Measurements from ENCODE around the gene CCDC102A. TPM values are rescaled to one million over a fixed set of nuclear protein-coding genes. Genes with fewer than 3 reads are reported as not detected.

Gene CCDC102A
- total and polyA plus RNA-seq, 2 donors (not counting 3 experiments of a cell fraction or from before 2014, with no cell fraction given): 7.8 to 12.2 TPM

DNA sequence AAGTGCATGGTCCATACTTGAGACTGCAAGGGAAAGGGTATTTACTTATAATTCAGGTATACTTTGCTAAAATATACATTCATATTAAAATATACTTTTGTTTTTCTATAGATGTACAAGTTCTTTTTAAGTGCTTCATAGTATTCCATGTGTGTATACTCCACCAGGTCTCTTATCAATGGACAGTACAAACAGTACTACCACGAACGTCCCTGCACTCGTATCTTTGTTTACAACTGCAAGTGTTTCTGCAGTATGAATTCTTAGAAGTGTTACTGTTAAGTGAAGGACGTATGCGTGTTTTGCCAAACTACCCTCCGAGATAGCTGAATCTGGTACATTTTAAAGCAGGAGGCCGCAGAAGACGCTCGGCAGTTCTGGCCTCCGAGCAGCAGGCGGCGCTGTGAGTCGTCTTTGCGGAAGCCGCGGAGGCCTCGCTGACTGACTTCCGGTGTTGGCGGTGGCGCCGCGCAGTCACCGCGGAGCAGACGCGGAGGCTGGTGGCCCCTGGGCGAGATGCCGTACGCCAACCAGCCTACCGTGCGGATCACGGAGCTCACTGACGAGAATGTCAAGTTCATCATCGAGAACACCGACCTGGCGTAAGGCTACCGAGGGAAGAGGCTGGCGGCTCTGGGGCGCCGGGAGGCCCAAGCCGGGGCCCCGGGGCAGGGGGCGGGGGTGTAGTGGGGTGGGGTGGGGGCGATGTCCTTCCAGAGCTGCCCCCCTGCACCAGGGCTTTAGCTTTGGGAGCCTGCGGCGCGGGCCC, 74.0 kb downstream of the CCDC102A start, which contains the start of gene POLR2C:
POLR2C (plus strand) TSS at position 471 of the 769 bp plus-strand sequence; CDS start at position 517, 46 bp downstream.
- Histone ChIP-seq H3K9me3 (replicated peaks; ENCODE audit: control insufficient read depth, insufficient read depth, low read length) (no peaks in the 10 kb centered on the region), H3K4me3 (replicated peaks in 1 of 3; ENCODE audit: insufficient read depth in 1 of 3, low read depth in 1 of 3, low read length in 3 of 3) (peak within 1 kb of the TSS; percentile 59 to 85 (median 79)), H3K9me1 (replicated peaks; ENCODE audit: control insufficient read depth, extremely low read depth, insufficient read depth, low read length) (no peaks in the 10 kb centered on the region), H4K20me1 (replicated peaks; ENCODE audit: control insufficient read depth, extremely low read depth, insufficient read depth, low read length) (no peaks in the 10 kb centered on the region), H3K4me2 (ENCODE audit: insufficient read depth, low read length) (peak within 1 kb of the TSS; percentile 87), H3K27ac (ENCODE audit: insufficient read depth, low read depth, low read length) (peak within 1 kb of the TSS; percentile 38), H3K9ac (replicated peaks; ENCODE audit: extremely low read depth, insufficient read depth, low read length) (peak within 1 kb of the TSS; percentile 72), H3K27me3 (ENCODE audit: control insufficient read depth in 2 of 2, insufficient read depth in 2 of 2, low read length in 2 of 2) (no peaks in the 10 kb centered on the region), H2AFZ (ENCODE audit: low read depth, low read length) (peak within 1 kb of the TSS; percentile 67), H3K79me2 (ENCODE audit: control insufficient read depth, insufficient read depth, low read length) (peaks cover 18% of the 10 kb centered on the region), H3K4me1 (ENCODE audit: control insufficient read depth, extremely low read depth, insufficient read depth, low read length) (peaks cover 6% of the 10 kb centered on the region), H3K36me3 (ENCODE audit: control insufficient read depth in 2 of 2, extremely low read depth in 1 of 2, insufficient read depth in 2 of 2, low read length in 2 of 2) (peaks cover 3 to 45% of the 10 kb centered on the region in 2 experiments)
- ChIA-PET CTCF (interaction anchor here (0.6 to 4.1 kb wide), 21 partner anchors 9 to 75 kb away, joined by 3 to 40 read pairs (median 4); partner anchors contain the start of genes CCDC102A, CIAPIN1 and COQ9), POLR2A (interaction anchor here (0.7 kb wide), 1 partner anchor 15 kb away, joined by 4 read pairs; the partner anchor contains the start of genes CIAPIN1 and COQ9)
- TF ChIP-seq POLR2AphosphoS5 (IDR thresholded peaks at IDR 0.05; ENCODE audit: insufficient read depth, low read depth, low read length) (peak; percentile 98), FOS (IDR thresholded peaks at IDR 0.05; ENCODE audit: borderline replicate concordance, insufficient read depth, low read length) (no peak), EZH2 (IDR thresholded peaks at IDR 0.05; ENCODE audit: borderline replicate concordance, low read depth, low read length, severe bottlenecking) (no peak), POLR2A (IDR thresholded peaks at IDR 0.05; ENCODE audit: low read depth, low read length) (peak; percentile 99)
- TF ChIP-seq, protein P1, sequence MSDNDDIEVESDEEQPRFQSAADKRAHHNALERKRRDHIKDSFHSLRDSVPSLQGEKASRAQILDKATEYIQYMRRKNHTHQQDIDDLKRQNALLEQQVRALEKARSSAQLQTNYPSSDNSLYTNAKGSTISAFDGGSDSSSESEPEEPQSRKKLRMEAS (IDR thresholded peaks at IDR 0.05; ENCODE audit: insufficient read depth, insufficient read length): peak; percentile 14
- TF ChIP-seq, protein P2, sequence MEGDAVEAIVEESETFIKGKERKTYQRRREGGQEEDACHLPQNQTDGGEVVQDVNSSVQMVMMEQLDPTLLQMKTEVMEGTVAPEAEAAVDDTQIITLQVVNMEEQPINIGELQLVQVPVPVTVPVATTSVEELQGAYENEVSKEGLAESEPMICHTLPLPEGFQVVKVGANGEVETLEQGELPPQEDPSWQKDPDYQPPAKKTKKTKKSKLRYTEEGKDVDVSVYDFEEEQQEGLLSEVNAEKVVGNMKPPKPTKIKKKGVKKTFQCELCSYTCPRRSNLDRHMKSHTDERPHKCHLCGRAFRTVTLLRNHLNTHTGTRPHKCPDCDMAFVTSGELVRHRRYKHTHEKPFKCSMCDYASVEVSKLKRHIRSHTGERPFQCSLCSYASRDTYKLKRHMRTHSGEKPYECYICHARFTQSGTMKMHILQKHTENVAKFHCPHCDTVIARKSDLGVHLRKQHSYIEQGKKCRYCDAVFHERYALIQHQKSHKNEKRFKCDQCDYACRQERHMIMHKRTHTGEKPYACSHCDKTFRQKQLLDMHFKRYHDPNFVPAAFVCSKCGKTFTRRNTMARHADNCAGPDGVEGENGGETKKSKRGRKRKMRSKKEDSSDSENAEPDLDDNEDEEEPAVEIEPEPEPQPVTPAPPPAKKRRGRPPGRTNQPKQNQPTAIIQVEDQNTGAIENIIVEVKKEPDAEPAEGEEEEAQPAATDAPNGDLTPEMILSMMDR (IDR thresholded peaks at IDR 0.05; ENCODE audit: extremely low read depth in 1 of 2, insufficient read depth in 1 of 2, low read depth in 1 of 2, low read length in 2 of 2): peak; percentile 95 to 96
- no TSS peak for BruUV-seq (replicated peaks)
- FAIRE-seq (peak; percentile 87), DNase-seq (ENCODE audit: low read depth, low spot score) (peak; percentile 87)
- dilution Hi-C loops (cut with MboI; ENCODE audit: extremely low pct_ligation_motif_present, low sequenced_read_pairs): no loop called here
- intact Hi-C loops (cut with micrococcal nuclease): loop anchor here (1.0 kb wide), 2 partner anchors 15 to 57 kb away; partner anchors contain the start of genes CIAPIN1 and COQ9

Other genes starting within 250 kb of the CCDC102A start
- not detected in 2 replicates for gene CCL22, start 177.8 kb downstream of the CCDC102A start, total RNA-seq
- gene CCL22, start 177.8 kb downstream of the CCDC102A start, polyA plus RNA-seq: not detected in 2 replicates
- gene CX3CL1, start 164.1 kb downstream of the CCDC102A start, total RNA-seq: 1.2 and 2.3 TPM in 2 replicates
- gene CX3CL1, start 164.1 kb downstream of the CCDC102A start, polyA plus RNA-seq: 2.0 TPM in 2 replicates
- not detected in 2 replicates for gene CCL17, start 131.8 kb downstream of the CCDC102A start, total RNA-seq
- not detected in 2 replicates for gene CCL17, start 131.8 kb downstream of the CCDC102A start, polyA plus RNA-seq
- 70.9 and 77.9 TPM in 2 replicates for gene CIAPIN1, start 89.2 kb downstream of the CCDC102A start, total RNA-seq
- 70.7 and 74.6 TPM in 2 replicates for gene CIAPIN1, start 89.2 kb downstream of the CCDC102A start, polyA plus RNA-seq
- 42.1 and 42.5 TPM in 2 replicates for gene COQ9, start 89.1 kb downstream of the CCDC102A start, total RNA-seq
- gene COQ9, start 89.1 kb downstream of the CCDC102A start, polyA plus RNA-seq: 78.3 and 83.6 TPM in 2 replicates
- 60.2 and 65.2 TPM in 2 replicates for gene POLR2C, start 73.9 kb downstream of the CCDC102A start, total RNA-seq
- gene POLR2C, start 73.9 kb downstream of the CCDC102A start, polyA plus RNA-seq: 115 and 129 TPM in 2 replicates
- 22.3 and 24.4 TPM in 2 replicates for gene DOK4, start 50.1 kb downstream of the CCDC102A start, total RNA-seq
- 22.5 and 23.4 TPM in 2 replicates for gene DOK4, start 50.1 kb downstream of the CCDC102A start, polyA plus RNA-seq
- gene ADGRG5, start 6.1 kb upstream of the CCDC102A start, total RNA-seq: not detected in 2 replicates
- gene ADGRG5, start 6.1 kb upstream of the CCDC102A start, polyA plus RNA-seq: not detected in 2 replicates
- gene ADGRG1, start 92.1 kb upstream of the CCDC102A start, total RNA-seq: 92.5 and 116 TPM in 2 replicates
- gene ADGRG1, start 92.1 kb upstream of the CCDC102A start, polyA plus RNA-seq: 45.6 and 45.7 TPM in 2 replicates
- gene ADGRG3, start 131.7 kb upstream of the CCDC102A start, total RNA-seq: not detected in 2 replicates
- gene ADGRG3, start 131.7 kb upstream of the CCDC102A start, polyA plus RNA-seq: not detected in 2 replicates
- 0.13 TPM in 1 of 2 replicates, not detected in the other for gene DRC7, start 158.2 kb upstream of the CCDC102A start, total RNA-seq
- 0.13 and 0.77 TPM in 2 replicates for gene DRC7, start 158.2 kb upstream of the CCDC102A start, polyA plus RNA-seq
- 25.9 and 28.6 TPM in 2 replicates for gene KATNB1, start 199.2 kb upstream of the CCDC102A start, total RNA-seq
- gene KATNB1, start 199.2 kb upstream of the CCDC102A start, polyA plus RNA-seq: 35.9 and 43.9 TPM in 2 replicates

Measured in endothelial cell of umbilical vein (primary cell).